Peyer's patch (tissue), 4 donors: Measurements from ENCODE around the gene TRIM14.
A peak's percentile ranks its signal among the peaks of the same experiment; 100 is the strongest.

Experiments used
- CTCF ChIP-seq, 6 experiments: fragments of 450-650 bp in 4 of 6; fragments of 200-600 bp in 2 of 6; sonication (generic) in 1 of 6; IDR thresholded peaks; one replicate each; pipeline ENCODE4 v1.5.1; 2017 to 2019; ENCODE audit warnings: antibody characterized with exemption in 6 of 6, mild to moderate bottlenecking in 3 of 6, moderate library complexity in 1 of 6
- POLR2A ChIP-seq, 2 donors: fragments of 450-650 bp; IDR thresholded peaks; one replicate each; pipeline ENCODE4 v1.5.1; 2017; ENCODE audit warnings: antibody characterized with exemption in 2 of 2, mild to moderate bottlenecking in 2 of 2, moderate library complexity in 2 of 2

DNA sequence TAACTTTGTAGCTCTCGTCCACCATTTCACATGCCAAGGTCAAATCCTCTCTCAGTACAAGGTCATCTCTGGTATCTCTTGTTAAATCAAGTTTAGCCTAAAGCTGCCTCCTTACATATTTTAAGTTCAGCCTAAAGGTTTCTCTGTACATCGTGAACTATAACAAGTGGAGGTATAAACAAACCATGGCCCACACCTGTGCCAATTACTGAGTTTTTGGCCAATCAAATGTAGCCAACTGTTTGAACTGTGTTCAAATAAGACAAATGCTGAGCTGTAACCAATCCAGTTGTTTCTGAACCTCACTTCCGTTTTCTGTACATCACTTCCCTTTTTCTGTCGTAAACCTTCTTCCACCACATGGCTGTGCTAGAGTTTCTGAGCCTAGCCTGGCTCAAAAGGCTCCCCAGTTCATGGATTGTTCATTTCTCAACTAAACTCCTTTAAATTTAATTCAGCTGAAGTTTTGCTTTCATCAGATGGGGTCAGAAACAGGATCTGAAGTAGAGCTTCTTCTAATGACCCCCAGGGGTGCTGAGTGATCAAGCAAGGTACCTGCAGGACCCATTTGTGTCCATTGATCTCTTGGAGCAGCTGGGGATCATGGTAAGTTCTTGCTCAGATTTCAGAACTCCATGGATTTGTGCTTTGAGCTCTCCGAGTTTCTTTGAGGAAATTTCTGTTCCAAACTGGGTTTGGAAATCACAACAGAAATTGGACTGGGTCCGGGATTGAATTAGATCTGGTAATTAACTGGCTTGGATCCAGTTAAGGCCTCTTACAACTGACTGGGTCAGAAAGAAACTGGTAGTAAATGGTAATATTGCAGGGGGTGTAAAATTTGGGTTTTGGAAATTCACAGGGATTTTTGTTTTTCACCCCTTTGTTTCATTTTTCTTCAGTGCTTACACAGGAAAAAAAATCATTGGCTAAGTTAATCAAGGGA, 73.5 kb downstream of the TRIM14 start:
- TF ChIP-seq POLR2A (IDR thresholded peaks at IDR 0.05) = no peak
- TF ChIP-seq CTCF (IDR thresholded peaks at IDR 0.05) = peak in 1 of 6 experiments; percentile 6
